Measurements from ENCODE around the gene TMEM52B. TPM values are rescaled to one million over a fixed set of nuclear protein-coding genes. Genes with fewer than 3 reads are reported as not detected.

The TMEM52B gene
- total RNA-seq, 1 experiment from 2014 or later, result 46.0 TPM

DNA sequence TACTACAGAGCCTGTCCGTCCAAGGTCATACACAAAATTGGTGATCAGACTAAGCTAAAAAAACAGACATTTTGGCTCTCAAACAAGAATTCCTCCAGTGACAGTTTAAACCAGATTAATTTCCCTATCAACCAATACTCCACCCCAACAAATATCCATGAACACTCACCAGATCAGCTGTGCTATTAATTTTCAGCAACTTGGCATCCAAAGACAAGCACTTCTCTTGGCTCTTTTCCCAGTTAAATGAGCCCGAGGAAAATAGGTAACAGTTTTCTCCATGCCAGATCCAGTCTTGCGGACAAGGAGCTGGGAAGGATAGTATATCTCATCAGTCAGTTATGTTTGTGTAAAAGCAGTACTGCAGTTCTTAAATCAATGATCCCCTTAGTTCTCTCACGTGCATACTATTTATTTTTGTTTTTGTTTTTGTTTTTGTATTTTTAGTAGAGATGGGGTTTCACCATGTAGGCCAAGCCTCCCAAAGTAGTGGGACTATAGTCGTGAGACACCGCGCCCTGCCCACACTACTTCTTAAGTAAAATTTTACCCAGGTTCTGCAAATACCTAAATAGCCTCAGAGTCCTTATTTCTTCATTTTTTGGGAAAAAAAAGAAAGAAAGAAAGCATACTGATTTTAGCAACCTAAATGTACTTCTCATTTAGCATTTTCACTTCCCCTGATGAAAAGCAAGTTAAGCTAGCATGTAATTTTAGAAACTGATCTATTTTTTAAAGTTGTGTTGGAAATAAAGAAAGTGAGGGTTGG lies 18.0 kb upstream of the TMEM52B start:
- no peaks in the 10 kb centered on the region for H3K36me3 ChIP-seq (ENCODE audit: control insufficient read depth, insufficient read depth, low read length)
- H3K27me3 Mint-ChIP-seq (ENCODE audit: insufficient read depth, unreplicated experiment), result no peaks in the 10 kb centered on the region

GRCh38 chr12:10163084-10163483 lies 15.7 kb upstream of the TMEM52B start:
- Mint-ChIP-seq H3K9me3 (ENCODE audit: unreplicated experiment) (no peaks in the 10 kb centered on the region), H3K4me3 (ENCODE audit: unreplicated experiment) (no peak overlapping the region), H3K4me1 (ENCODE audit: low read depth, unreplicated experiment) (peaks cover 21% of the 10 kb centered on the region), H3K36me3 (ENCODE audit: insufficient read depth, unreplicated experiment) (peaks cover 76% of the 10 kb centered on the region), H3K27ac (ENCODE audit: unreplicated experiment) (peak overlapping the region; percentile 34), H3K27me3 (ENCODE audit: insufficient read depth, unreplicated experiment) (no peaks in the 10 kb centered on the region)
- H3K36me3 ChIP-seq (ENCODE audit: control insufficient read depth, insufficient read depth, low read length), result no peaks in the 10 kb centered on the region
- TF ChIP-seq, protein P1, sequence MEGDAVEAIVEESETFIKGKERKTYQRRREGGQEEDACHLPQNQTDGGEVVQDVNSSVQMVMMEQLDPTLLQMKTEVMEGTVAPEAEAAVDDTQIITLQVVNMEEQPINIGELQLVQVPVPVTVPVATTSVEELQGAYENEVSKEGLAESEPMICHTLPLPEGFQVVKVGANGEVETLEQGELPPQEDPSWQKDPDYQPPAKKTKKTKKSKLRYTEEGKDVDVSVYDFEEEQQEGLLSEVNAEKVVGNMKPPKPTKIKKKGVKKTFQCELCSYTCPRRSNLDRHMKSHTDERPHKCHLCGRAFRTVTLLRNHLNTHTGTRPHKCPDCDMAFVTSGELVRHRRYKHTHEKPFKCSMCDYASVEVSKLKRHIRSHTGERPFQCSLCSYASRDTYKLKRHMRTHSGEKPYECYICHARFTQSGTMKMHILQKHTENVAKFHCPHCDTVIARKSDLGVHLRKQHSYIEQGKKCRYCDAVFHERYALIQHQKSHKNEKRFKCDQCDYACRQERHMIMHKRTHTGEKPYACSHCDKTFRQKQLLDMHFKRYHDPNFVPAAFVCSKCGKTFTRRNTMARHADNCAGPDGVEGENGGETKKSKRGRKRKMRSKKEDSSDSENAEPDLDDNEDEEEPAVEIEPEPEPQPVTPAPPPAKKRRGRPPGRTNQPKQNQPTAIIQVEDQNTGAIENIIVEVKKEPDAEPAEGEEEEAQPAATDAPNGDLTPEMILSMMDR (IDR thresholded peaks at IDR 0.05; ENCODE audit: insufficient read depth in 1 of 2, low read depth in 1 of 2, low read length in 1 of 2, severe bottlenecking in 1 of 2, unreplicated experiment in 1 of 2), result no peak
- H3K27me3 ChIP-seq (replicated peaks; ENCODE audit: control insufficient read depth, insufficient read depth, low read length), result no peaks in the 10 kb centered on the region
- no TSS peak for BruUV-seq (replicated peaks)
- no peak for DNase-seq
- POLR2A ChIA-PET, result interaction anchor here (0.6 kb wide), 1 partner anchor 27 kb away, joined by 7 read pairs; no protein-coding TSS in a partner anchor
- H3K9me3 ChIP-seq, result no peaks in the 10 kb centered on the region; the same call in 1 of the 2 replicates
- intact Hi-C loops (cut with micrococcal nuclease; ENCODE audit: unreplicated experiment), result no loop called here
- CTCF ChIA-PET, result interaction anchor here (0.8 to 1.1 kb wide), 2 partner anchors 9 to 27 kb away, joined by 3 read pairs; partner anchors contain the start of gene OLR1
- no peak overlapping the region for H3K4me3 ChIP-seq (ENCODE audit: low read depth, low read length)
- peaks cover 35% of the 10 kb centered on the region for H3K4me1 ChIP-seq

More for the DNA sequence above, 18.0 kb upstream of the TMEM52B start:
- no peak overlapping the region for H3K4me3 Mint-ChIP-seq (ENCODE audit: unreplicated experiment)
- peaks cover 68% of the 10 kb centered on the region for H3K36me3 Mint-ChIP-seq (ENCODE audit: insufficient read depth, unreplicated experiment)
- Histone ChIP-seq H3K9me3 (no peaks in the 10 kb centered on the region; the same call in 1 of the 2 replicates), H3K4me3 (ENCODE audit: low read depth, low read length) (no peak overlapping the region), H3K4me1 (peaks cover 20% of the 10 kb centered on the region), H3K27me3 (replicated peaks; ENCODE audit: control insufficient read depth, insufficient read depth, low read length) (no peaks in the 10 kb centered on the region)
- TF ChIP-seq, protein P1 (IDR thresholded peaks at IDR 0.05; ENCODE audit: insufficient read depth in 1 of 2, low read depth in 1 of 2, low read length in 1 of 2, severe bottlenecking in 1 of 2, unreplicated experiment in 1 of 2), result no peak
- peaks cover 6% of the 10 kb centered on the region for H3K4me1 Mint-ChIP-seq (ENCODE audit: low read depth, unreplicated experiment)
- CTCF ChIA-PET, result interaction anchor here (1.6 kb wide), 1 partner anchor 15 kb away, joined by 7 read pairs; no protein-coding TSS in a partner anchor
- POLR2A ChIA-PET, result no interaction called here
- intact Hi-C loops (cut with micrococcal nuclease; ENCODE audit: unreplicated experiment), result no loop called here
- BruUV-seq (replicated peaks), result no TSS peak
- peak overlapping the region; percentile 9 for H3K27ac Mint-ChIP-seq (ENCODE audit: unreplicated experiment)
- no peak for DNase-seq
- no peaks in the 10 kb centered on the region for H3K9me3 Mint-ChIP-seq (ENCODE audit: unreplicated experiment)

DNA sequence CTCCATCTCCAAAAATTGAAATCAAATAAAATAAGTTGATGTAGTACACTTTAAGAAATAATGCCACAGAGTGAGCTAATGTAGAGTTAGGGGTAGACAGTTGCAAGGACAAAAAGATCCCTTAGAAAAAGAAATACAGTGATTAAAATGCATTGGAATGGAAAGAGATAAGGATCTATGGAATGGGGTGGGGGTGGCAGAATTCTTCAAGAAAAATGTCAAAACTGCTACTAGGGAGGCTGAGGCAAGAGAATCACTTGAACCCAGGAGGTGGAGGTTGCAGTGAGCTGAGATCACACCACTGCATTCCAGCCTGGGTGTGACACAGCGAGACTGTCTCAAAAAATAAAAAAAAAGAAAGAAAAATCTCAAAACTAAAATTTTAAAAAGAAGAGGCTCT lies 13.4 kb upstream of the TMEM52B start:
- H3K4me3 Mint-ChIP-seq (ENCODE audit: unreplicated experiment), result peak overlapping the region; percentile 36
- H3K9me3 Mint-ChIP-seq (ENCODE audit: unreplicated experiment), result no peaks in the 10 kb centered on the region
- Histone ChIP-seq H3K9me3 (no peaks in the 10 kb centered on the region), H3K4me3 (ENCODE audit: low read depth, low read length) (no peak overlapping the region), H3K36me3 (ENCODE audit: control insufficient read depth, insufficient read depth, low read length) (no peaks in the 10 kb centered on the region), H3K27me3 (replicated peaks; ENCODE audit: control insufficient read depth, insufficient read depth, low read length) (no peaks in the 10 kb centered on the region), H3K4me1 (peaks cover 57% of the 10 kb centered on the region)
- peaks cover 58% of the 10 kb centered on the region for H3K36me3 Mint-ChIP-seq (ENCODE audit: insufficient read depth, unreplicated experiment)
- DNase-seq, result no peak
- intact Hi-C loops (cut with micrococcal nuclease; ENCODE audit: unreplicated experiment), result no loop called here
- no TSS peak for BruUV-seq (replicated peaks)
- H3K27me3 Mint-ChIP-seq (ENCODE audit: insufficient read depth, unreplicated experiment), result no peaks in the 10 kb centered on the region
- peaks cover 35% of the 10 kb centered on the region for H3K4me1 Mint-ChIP-seq (ENCODE audit: low read depth, unreplicated experiment)
- TF ChIP-seq, protein P1 (IDR thresholded peaks at IDR 0.05; ENCODE audit: insufficient read depth in 1 of 2, low read depth in 1 of 2, low read length in 1 of 2, severe bottlenecking in 1 of 2, unreplicated experiment in 1 of 2), result no peak
- ChIA-PET CTCF (interaction anchor here (0.7 kb wide), 1 partner anchor 415 kb away, joined by 3 read pairs; no protein-coding TSS in a partner anchor), POLR2A (no interaction called here)
- peak overlapping the region; percentile 73 for H3K27ac Mint-ChIP-seq (ENCODE audit: unreplicated experiment)

Measured in Caco-2 (cell line).